Spleen (tissue), 11 donors: ENCODE data around the gene ADIPOR2. TPM values are rescaled to one million over a fixed set of nuclear protein-coding genes. Genes with fewer than 3 reads are reported as not detected.
A peak's percentile ranks its signal among the peaks of the same experiment; 100 is the strongest.

Source experiments
- DNase-seq: peaks from one replicate; pipeline ENCODE4 v3.0.0-alpha.2; 2020
- H3K27ac ChIP-seq, 8 donors: fragments of 200-600 bp; sonication (generic) in 7 of 8; 1 replicate in 4 of 8; 2 replicates in 4 of 8; pipeline versions ENCODE4 v1.5.0 to v1.8.0; 2016 to 2021; ENCODE audit warnings: inconsistent platforms in 4 of 8, mild to moderate bottlenecking in 4 of 8, moderate library complexity in 1 of 8
- H3K27me3 ChIP-seq, 7 donors: fragments of 200-600 bp; sonication (generic) in 6 of 7; replicated peaks in 1 of 7; 1 replicate in 4 of 7; 2 replicates in 3 of 7; pipeline versions ENCODE4 v1.5.0 to v1.8.0; 2016 to 2021; ENCODE audit warnings: inconsistent platforms in 3 of 7, mild to moderate bottlenecking in 1 of 7
- H3K36me3 ChIP-seq, 6 donors: fragments of 200-600 bp; sonication (generic) in 5 of 6; 1 replicate in 4 of 6; 2 replicates in 2 of 6; pipeline versions ENCODE4 v1.5.0 to v1.8.0; 2016 to 2021; ENCODE audit warnings: inconsistent platforms in 2 of 6
- H3K4me1 ChIP-seq, 6 donors: fragments of 200-600 bp; sonication (generic) in 5 of 6; 1 replicate in 3 of 6; 2 replicates in 3 of 6; pipeline versions ENCODE4 v1.5.0 to v1.8.0; 2016 to 2021; ENCODE audit warnings: inconsistent platforms in 3 of 6
- H3K4me3 ChIP-seq, 8 donors: fragments of 200-600 bp; sonication (generic) in 7 of 8; 1 replicate in 4 of 8; 2 replicates in 4 of 8; pipeline versions ENCODE4 v1.5.0 to v1.8.0; 2016 to 2021; ENCODE audit warnings: inconsistent platforms in 4 of 8, mild to moderate bottlenecking in 4 of 8, moderate library complexity in 2 of 8
- H3K9me3 ChIP-seq, 8 donors: fragments of 200-600 bp; sonication (generic) in 7 of 8; 1 replicate in 4 of 8; 2 replicates in 4 of 8; pipeline versions ENCODE4 v1.5.0 to v1.8.0; 2016 to 2021; ENCODE audit warnings: inconsistent platforms in 4 of 8
- POLR2A ChIP-seq, 3 donors: fragments of 450-650 bp; IDR thresholded peaks; one replicate each; pipeline ENCODE4 v1.5.1; 2017; ENCODE audit warnings: antibody characterized with exemption in 3 of 3, mild to moderate bottlenecking in 1 of 3
- POLR2AphosphoS5 ChIP-seq, 3 donors: sonication (generic); formaldehyde crosslinking; IDR thresholded peaks; one replicate each; pipeline ENCODE4 v1.5.1; 2017; ENCODE audit warnings: antibody characterized with exemption in 3 of 3
- WGBS, 5 donors: extraction: QIAGEN DNeasy Blood & Tissue Kit in 3 of 5; methylation state at CpG; one replicate each; pipeline versions ENCODE4 v1.1.5 to v1.1.7; 2013 to 2018; 5-methylcytosine and 5-hydroxymethylcytosine counted together
- intact Hi-C: fragments of 100-400 bp; cut with DNase I; formaldehyde crosslinking; loops from one replicate; pipeline ENCODE4 v1.15.0; 2023; ENCODE audit warnings: low total_unique reads
- polyA plus RNA-seq, 3 donors: library from polyadenylated mRNA; stranded (reverse); fragments of 200-250 nt; gene quantifications; one replicate each; pipeline ENCODE4 v1.2.1, GENCODE V29; 2013
- total RNA-seq, 7 donors: library from RNA; depleted of rRNA in 3 of 7; stranded (reverse); fragments of >200 nt in 3 of 7; fragmentation: NEBNext Ultra II Directional in 4 of 7; extraction: Animal tissue kit (Norgen Biotek cat#: 25700) in 4 of 7; gene quantifications; one replicate each; pipeline versions ENCODE4 v1.1.0 to v1.2.1, GENCODE V29; 2016 to 2021
- TF ChIP-seq, protein P1 (sequence below), 11 experiments: fragments of 200-600 bp in 7 of 11; fragments of 450-650 bp in 4 of 11; sonication (generic) in 4 of 11; IDR thresholded peaks in 8 of 11; conservative IDR thresholded peaks in 3 of 11; 1 replicate in 7 of 11; 2 replicates in 4 of 11; pipeline versions ENCODE4 v1.4.0 to v1.8.0; 2016 to 2021; ENCODE audit warnings: antibody characterized with exemption in 11 of 11, inconsistent platforms in 4 of 11, mild to moderate bottlenecking in 1 of 11
- donor health status: healthy with polysubstance abuse.
- donor health status: DM: no; HTN: no; CAD: no; lungs with moderate emphysema.
- donor health status: DM: no; HTN: no; CAD: no.
- donor health status: Bipolar disorder and iron deficiency.
- donor health status: healthy.
- donor health status: DM: no; HTN: no; CAD: no.
- donor health status: DM: yes; HTN: yes; CAD: no.

Gene ADIPOR2
- total and polyA plus RNA-seq, 10 donors = 12.9 to 43.7 (median 38.8) TPM

DNA sequence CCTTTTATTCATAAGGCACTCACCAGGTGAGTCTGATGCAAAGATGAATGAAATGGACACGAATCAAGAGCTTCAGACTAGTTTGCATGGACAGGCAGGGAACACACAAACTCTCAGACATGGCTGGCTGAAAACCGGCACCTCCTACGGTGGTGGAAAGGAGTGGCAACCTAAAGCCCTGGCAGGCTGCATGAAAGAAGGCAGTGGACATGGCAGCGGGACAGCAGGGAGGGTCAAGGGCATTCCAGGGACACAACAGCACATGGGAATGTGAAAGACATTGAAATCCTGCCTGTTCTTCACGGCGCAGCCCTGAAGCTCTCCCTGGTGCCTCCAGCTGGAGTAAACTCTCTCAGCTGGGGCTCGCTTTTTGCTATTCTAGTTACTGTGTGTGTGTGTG lies 112.9 kb downstream of the ADIPOR2 start:
- H3K27ac ChIP-seq = no peak overlapping the region
- H3K9me3 ChIP-seq = no peaks in the 10 kb centered on the region
- H3K4me3 ChIP-seq = no peak overlapping the region
- H3K4me1 ChIP-seq = peaks cover 0 to 40% (median 10%) of the 10 kb centered on the region in 6 donors
- no peaks in the 10 kb centered on the region for H3K36me3 ChIP-seq
- TF ChIP-seq POLR2A (IDR thresholded peaks at IDR 0.05) (no peak), POLR2AphosphoS5 (IDR thresholded peaks at IDR 0.05) (no peak)
- TF ChIP-seq, protein P1, sequence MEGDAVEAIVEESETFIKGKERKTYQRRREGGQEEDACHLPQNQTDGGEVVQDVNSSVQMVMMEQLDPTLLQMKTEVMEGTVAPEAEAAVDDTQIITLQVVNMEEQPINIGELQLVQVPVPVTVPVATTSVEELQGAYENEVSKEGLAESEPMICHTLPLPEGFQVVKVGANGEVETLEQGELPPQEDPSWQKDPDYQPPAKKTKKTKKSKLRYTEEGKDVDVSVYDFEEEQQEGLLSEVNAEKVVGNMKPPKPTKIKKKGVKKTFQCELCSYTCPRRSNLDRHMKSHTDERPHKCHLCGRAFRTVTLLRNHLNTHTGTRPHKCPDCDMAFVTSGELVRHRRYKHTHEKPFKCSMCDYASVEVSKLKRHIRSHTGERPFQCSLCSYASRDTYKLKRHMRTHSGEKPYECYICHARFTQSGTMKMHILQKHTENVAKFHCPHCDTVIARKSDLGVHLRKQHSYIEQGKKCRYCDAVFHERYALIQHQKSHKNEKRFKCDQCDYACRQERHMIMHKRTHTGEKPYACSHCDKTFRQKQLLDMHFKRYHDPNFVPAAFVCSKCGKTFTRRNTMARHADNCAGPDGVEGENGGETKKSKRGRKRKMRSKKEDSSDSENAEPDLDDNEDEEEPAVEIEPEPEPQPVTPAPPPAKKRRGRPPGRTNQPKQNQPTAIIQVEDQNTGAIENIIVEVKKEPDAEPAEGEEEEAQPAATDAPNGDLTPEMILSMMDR (IDR thresholded peaks at IDR 0.05 in 8 of 11, conservative IDR thresholded peaks at IDR 0.05 in 3 of 11) = no peak
- 81 to 93% (median 88%) methylated on average over 7 of the region's 7 CpGs for WGBS, 5 donors
- DNase-seq = peak; percentile 66
- intact Hi-C loops = no loop called here
- no peaks in the 10 kb centered on the region for H3K27me3 ChIP-seq

DNA sequence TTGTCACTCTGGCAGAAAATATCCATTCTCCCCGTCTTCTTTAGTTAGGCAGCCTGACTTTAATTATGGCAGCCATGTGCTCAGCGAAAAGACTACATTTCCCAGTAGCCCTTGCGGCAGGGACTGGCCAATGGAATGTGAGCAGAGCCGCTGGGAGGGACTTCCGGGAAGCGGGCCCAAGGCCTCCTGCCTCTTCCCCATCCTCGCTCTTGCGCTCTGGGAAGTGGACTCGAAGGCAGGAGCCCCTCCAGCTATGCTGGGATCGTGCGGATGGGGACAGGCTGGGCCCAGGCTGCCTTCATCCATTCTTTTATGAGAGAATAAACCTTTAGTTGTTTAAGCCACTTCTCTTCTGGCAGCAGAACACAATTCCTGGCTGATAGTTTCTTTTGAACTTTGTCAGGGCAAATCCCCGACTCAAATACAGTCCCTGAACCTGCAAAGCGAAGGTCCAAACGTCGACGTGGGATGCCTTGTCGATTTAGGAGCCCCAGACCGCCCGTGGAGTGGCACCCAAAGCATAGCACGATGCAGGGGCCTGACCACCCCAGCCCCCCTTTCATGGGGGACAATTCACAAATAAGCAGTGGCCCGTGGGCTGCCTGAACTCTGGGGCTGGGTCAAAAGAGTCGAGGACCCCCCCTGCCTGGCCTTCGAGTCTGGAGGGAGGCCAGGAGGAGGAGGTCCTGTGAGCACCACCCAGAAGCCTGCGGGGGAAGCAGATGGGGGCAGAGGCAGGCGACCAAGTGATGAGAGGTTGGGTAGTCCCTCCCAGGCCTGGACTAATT lies 113.9 kb downstream of the ADIPOR2 start:
- peak overlapping the region in 7 of 8 donors; percentile 27 to 84 (median 56) for H3K27ac ChIP-seq

DNA sequence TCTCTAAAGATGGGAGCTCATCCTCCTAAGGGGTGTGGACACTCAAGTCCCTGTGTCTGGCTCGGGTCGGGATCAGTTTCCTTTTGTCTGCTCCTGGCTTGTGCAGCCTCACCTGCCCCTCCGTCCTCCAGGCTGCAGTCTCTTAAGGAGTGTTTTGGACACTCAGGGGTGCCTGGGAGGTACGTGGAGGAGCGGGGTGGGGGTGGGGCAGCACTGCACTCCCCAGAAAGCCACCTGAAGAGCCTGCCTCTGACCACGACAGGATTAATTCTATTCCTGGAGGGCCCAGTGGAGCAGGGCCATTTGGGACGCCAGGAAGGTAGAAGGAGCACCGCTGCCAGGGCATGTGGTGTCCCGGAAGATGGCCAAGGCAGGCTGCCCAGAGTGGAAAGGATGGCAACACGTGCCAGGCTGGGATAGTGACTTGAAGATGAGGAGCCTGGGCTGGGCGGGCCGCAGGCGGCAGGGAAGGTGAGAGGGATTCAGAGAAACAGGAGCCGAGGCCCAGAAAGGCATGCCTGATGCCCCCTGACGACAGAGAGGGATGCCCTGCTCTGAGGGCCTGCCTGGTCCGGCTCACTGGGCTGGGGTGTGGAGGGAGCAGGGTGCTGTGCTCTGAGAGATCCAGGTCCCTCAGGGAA lies 114.7 kb downstream of the ADIPOR2 start:
- no peak overlapping the region for H3K4me3 ChIP-seq
- DNase-seq = peak; percentile 77
- H3K27ac ChIP-seq = peak overlapping the region in 5 of 8 donors; percentile 2 to 84 (median 21)
- H3K4me1 ChIP-seq = peaks cover 0 to 51% (median 15%) of the 10 kb centered on the region in 6 donors
- 93 to 96% (median 94%) methylated on average over 16 of the region's 16 CpGs for WGBS, 5 donors
- intact Hi-C loops = no loop called here
- no peaks in the 10 kb centered on the region for H3K36me3 ChIP-seq
- no peaks in the 10 kb centered on the region for H3K27me3 ChIP-seq
- no peaks in the 10 kb centered on the region for H3K9me3 ChIP-seq
- TF ChIP-seq POLR2A (IDR thresholded peaks at IDR 0.05) (no peak), POLR2AphosphoS5 (IDR thresholded peaks at IDR 0.05) (no peak)
- TF ChIP-seq, protein P1 (IDR thresholded peaks at IDR 0.05 in 8 of 11, conservative IDR thresholded peaks at IDR 0.05 in 3 of 11) = no peak

More for the DNA sequence above, 113.9 kb downstream of the ADIPOR2 start:
- Histone ChIP-seq H3K9me3 (no peaks in the 10 kb centered on the region), H3K27me3 (no peaks in the 10 kb centered on the region), H3K4me3 (peak overlapping the region in 1 of 8 donors; percentile 39), H3K4me1 (peaks cover 0 to 50% (median 11%) of the 10 kb centered on the region in 6 donors), H3K36me3 (no peaks in the 10 kb centered on the region)
- 53 to 64% (median 57%) methylated on average over 23 to 25 of the region's 25 CpGs for WGBS, 5 donors
- intact Hi-C loops = no loop called here
- TF ChIP-seq POLR2A (IDR thresholded peaks at IDR 0.05) (no peak), POLR2AphosphoS5 (IDR thresholded peaks at IDR 0.05) (peak; percentile 82 to 88 (median 85))
- DNase-seq = peak; percentile 94

DNA sequence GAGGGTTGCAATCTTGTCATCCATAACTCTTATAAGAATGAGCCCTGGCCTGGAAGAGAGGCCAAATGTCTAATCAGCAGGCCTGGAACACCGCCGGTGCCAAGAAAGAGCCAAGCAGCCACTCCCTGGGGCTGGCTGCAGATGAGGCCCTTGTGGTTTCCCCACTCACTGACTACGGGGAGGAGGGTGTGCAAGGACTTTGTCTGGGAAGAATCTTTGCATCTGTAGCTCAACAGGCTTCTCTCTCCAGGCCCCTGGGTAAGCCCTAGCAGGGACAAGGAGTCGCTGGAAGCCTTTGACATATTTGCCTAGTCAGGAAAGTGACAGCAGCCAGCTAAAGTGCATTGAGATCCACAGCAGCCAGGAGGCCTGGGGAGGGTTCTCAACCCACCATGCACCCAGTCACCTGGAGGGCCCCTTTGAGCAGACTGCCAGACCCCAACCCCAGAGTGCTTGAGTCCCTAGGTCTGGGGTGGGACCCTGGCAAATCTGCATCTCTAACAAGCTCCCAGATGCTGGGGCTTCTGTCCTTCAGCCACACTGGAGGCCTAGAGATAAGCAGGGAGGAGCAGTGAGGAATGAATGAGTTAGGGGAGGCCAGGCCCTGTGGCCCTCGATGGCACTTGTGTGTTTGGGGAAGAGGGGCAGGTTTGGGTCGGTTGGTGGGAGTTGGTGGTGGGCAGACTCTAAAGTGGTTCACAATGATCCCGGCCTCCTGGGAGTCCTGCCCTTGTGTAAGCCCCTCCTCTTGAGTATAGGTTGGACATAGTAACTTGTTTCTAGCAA lies 115.6 kb downstream of the ADIPOR2 start:
- TF ChIP-seq POLR2AphosphoS5 (IDR thresholded peaks at IDR 0.05) = no peak
- TF ChIP-seq POLR2A (IDR thresholded peaks at IDR 0.05) = no peak
- WGBS, 5 donors = 69 to 100% (median 73%) methylated on average over 4 to 7 of the region's 7 CpGs
- peak; percentile 73 for DNase-seq
- intact Hi-C loops = no loop called here
- peaks cover 0 to 52% (median 20%) of the 10 kb centered on the region in 6 donors for H3K4me1 ChIP-seq
- H3K27ac ChIP-seq = peak overlapping the region in 4 of 8 donors; percentile 18 to 84 (median 48)
- no peaks in the 10 kb centered on the region for H3K36me3 ChIP-seq
- no peak overlapping the region for H3K4me3 ChIP-seq
- no peaks in the 10 kb centered on the region for H3K27me3 ChIP-seq
- no peaks in the 10 kb centered on the region for H3K9me3 ChIP-seq
